ENCODE results near the gene DOK3. TPM values are rescaled to one million over a fixed set of nuclear protein-coding genes. Genes with fewer than 3 reads are reported as not detected.

Gene DOK3
- total RNA-seq, 1 donor from 2014 or later, result 5.2 TPM

- intact Hi-C loops (cut with micrococcal nuclease), result no loop called here
- no peaks in the 10 kb centered on the region for H3K9me3 Mint-ChIP-seq
- DNase-seq, result no peak
- no peak overlapping the region for H3K27ac Mint-ChIP-seq
- peak overlapping the region; percentile 91 for H3K4me3 Mint-ChIP-seq
- peaks cover 56% of the 10 kb centered on the region for H3K36me3 Mint-ChIP-seq (ENCODE audit: low read depth)
- H3K4me1 Mint-ChIP-seq, result peaks cover 23% of the 10 kb centered on the region
- H3K27me3 Mint-ChIP-seq, result no peaks in the 10 kb centered on the region
Measured at GRCh38 chr5:177514541-177514940, 4.9 kb upstream of the DOK3 start.

GRCh38 chr5:177513500-177513899, 3.9 kb upstream of the DOK3 start:
- peaks cover 56% of the 10 kb centered on the region for H3K36me3 Mint-ChIP-seq (ENCODE audit: low read depth)
- H3K27me3 Mint-ChIP-seq, result no peaks in the 10 kb centered on the region
- intact Hi-C loops (cut with micrococcal nuclease), result no loop called here
- no peak overlapping the region for H3K4me3 Mint-ChIP-seq
- peaks cover 26% of the 10 kb centered on the region for H3K4me1 Mint-ChIP-seq
- DNase-seq, result no peak
- no peaks in the 10 kb centered on the region for H3K9me3 Mint-ChIP-seq
- no peak overlapping the region for H3K27ac Mint-ChIP-seq

- Mint-ChIP-seq H3K4me3 (no peak overlapping the region), H3K27me3 (no peaks in the 10 kb centered on the region), H3K9me3 (no peaks in the 10 kb centered on the region), H3K36me3 (ENCODE audit: low read depth) (peaks cover 56% of the 10 kb centered on the region), H3K27ac (no peak overlapping the region), H3K4me1 (peaks cover 26% of the 10 kb centered on the region)
- DNase-seq, result no peak
- intact Hi-C loops (cut with micrococcal nuclease), result no loop called here
Measured at GRCh38 chr5:177512736-177513380, 3.2 kb upstream of the DOK3 start.

DNA sequence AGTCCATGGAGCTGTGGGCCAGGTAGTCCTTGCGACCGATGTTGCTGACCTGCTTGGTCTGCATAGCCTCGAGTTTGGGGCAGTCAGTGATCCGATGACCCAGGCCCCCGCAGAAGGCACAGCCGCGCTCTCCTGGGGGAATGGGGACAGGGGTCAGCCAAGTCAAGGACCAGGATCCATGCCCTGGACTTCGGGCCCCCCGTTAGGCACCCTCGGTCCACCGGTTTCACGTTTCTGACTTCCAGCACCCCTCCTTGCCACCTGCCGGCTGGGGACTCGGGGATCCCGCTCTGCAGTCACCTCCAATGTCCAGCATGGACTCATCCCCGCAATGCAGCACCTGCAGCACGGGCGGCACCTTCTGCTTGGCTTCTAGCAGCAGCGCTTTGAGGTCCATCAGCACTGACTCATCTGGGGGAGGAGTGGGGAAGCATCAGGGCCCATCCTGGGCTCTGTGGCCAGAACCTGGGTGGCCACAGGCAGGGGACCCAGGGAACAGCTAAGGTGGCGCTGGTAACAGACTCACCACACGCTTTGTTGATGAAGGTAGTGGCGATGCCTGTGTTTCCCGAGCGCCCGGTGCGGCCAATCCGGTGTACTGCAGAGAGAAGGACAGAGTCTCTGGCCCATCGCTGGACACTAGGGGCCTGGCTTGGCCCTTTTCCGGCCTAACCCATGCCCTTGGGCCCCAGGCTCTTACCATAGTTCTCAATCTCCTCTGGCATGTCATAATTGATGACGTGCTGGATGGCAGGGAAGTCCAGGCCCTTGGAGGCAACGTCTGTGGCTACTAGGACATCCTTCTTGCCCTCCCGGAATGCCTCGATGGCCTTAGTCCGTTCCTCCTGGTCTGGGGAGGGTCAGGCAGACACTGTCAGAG, 2.4 kb upstream of the DOK3 start:
- Mint-ChIP-seq H3K4me1 (peaks cover 23% of the 10 kb centered on the region), H3K9me3 (no peaks in the 10 kb centered on the region), H3K27me3 (no peaks in the 10 kb centered on the region), H3K27ac (no peak overlapping the region), H3K36me3 (ENCODE audit: low read depth) (peaks cover 53% of the 10 kb centered on the region), H3K4me3 (no peak overlapping the region)
- DNase-seq, result no peak
- intact Hi-C loops (cut with micrococcal nuclease), result no loop called here

- no peaks in the 10 kb centered on the region for H3K9me3 Mint-ChIP-seq
- intact Hi-C loops (cut with micrococcal nuclease), result no loop called here
- H3K27me3 Mint-ChIP-seq, result no peaks in the 10 kb centered on the region
- H3K4me3 Mint-ChIP-seq, result no peak overlapping the region
- peaks cover 17% of the 10 kb centered on the region for H3K4me1 Mint-ChIP-seq
- H3K36me3 Mint-ChIP-seq (ENCODE audit: low read depth), result peaks cover 46% of the 10 kb centered on the region
- no peak overlapping the region for H3K27ac Mint-ChIP-seq
- DNase-seq, result no peak
Measured at GRCh38 chr5:177511181-177511580, 1.6 kb upstream of the DOK3 start.

DNA sequence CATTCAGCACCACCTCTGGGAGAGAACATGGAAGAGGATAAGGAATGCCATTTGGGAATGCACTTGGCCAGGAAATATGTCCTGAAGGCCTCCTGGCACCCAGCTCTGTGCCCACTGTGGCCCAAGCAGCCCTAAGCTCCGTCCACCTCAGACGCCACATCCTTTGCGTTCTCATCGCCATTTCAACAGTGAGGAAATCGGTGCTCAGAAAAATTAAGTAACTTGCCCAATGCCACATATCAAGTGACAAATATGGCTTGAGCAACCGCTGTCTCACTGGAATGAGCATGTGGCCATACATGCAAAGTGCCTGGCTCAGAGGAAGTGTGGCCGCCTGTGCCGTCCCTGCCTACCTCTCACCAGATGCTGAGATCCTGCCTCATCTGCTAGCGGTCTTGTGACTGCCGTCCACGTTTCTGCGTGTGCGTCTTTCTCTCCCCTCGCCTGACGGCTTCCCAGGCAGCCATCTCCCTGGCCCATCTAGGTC, 984 bp upstream of the DOK3 start:
- peaks cover 41% of the 10 kb centered on the region for H3K36me3 Mint-ChIP-seq (ENCODE audit: low read depth)

GRCh38 chr5:177509991-177510566, 453 bp upstream of the DOK3 start:
- Mint-ChIP-seq H3K36me3 (ENCODE audit: low read depth) (peaks cover 36% of the 10 kb centered on the region), H3K4me3 (no peak overlapping the region), H3K9me3 (no peaks in the 10 kb centered on the region), H3K27ac (no peak overlapping the region), H3K27me3 (no peaks in the 10 kb centered on the region), H3K4me1 (peaks cover 7% of the 10 kb centered on the region)
- intact Hi-C loops (cut with micrococcal nuclease), result no loop called here
- no peak for DNase-seq

More for the DNA sequence above, 984 bp upstream of the DOK3 start:
- no peaks in the 10 kb centered on the region for H3K9me3 Mint-ChIP-seq
- H3K27me3 Mint-ChIP-seq, result no peaks in the 10 kb centered on the region
- intact Hi-C loops (cut with micrococcal nuclease), result no loop called here
- H3K4me3 Mint-ChIP-seq, result no peak overlapping the region
- no peak for DNase-seq
- peaks cover 12% of the 10 kb centered on the region for H3K4me1 Mint-ChIP-seq
- H3K27ac Mint-ChIP-seq, result no peak overlapping the region

- intact Hi-C loops (cut with micrococcal nuclease), result no loop called here
- Mint-ChIP-seq H3K27me3 (no peaks in the 10 kb centered on the region), H3K36me3 (ENCODE audit: low read depth) (peaks cover 28% of the 10 kb centered on the region), H3K4me1 (peaks cover 5% of the 10 kb centered on the region), H3K9me3 (no peaks in the 10 kb centered on the region), H3K4me3 (no peak overlapping the region), H3K27ac (no peak overlapping the region)
- no peak for DNase-seq
Measured at GRCh38 chr5:177508837-177509236, 789 bp downstream of the DOK3 start.

DNA sequence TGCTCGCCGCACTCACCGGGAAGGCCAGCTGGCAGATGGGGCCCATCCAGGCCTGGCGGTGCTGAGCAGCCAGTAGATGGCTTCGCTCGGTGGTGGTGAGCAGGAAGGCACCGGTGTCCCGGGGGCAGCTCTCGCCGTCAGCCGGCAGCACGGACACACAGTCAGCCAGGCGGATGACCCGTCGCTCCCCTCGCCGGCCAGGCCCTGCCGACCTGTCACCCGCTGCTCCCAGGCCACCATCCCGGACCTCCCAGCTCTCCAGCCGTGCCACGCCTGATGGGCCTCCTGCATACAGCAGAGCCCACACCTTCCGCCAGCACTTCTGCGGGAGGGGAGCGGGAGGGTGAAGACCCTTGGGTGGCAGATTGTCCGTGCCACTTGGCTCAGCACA, 1.4 kb downstream of the DOK3 start:
- intact Hi-C loops (cut with micrococcal nuclease), result no loop called here
- Mint-ChIP-seq H3K27me3 (no peaks in the 10 kb centered on the region), H3K9me3 (no peaks in the 10 kb centered on the region), H3K36me3 (ENCODE audit: low read depth) (peaks cover 22% of the 10 kb centered on the region), H3K27ac (no peak overlapping the region), H3K4me1 (peaks cover 3% of the 10 kb centered on the region), H3K4me3 (no peak overlapping the region)
- DNase-seq, result no peak

- Mint-ChIP-seq H3K4me1 (peaks cover 3% of the 10 kb centered on the region), H3K9me3 (no peaks in the 10 kb centered on the region), H3K27me3 (no peaks in the 10 kb centered on the region), H3K36me3 (ENCODE audit: low read depth) (peaks cover 17% of the 10 kb centered on the region), H3K4me3 (no peak overlapping the region), H3K27ac (no peak overlapping the region)
- intact Hi-C loops (cut with micrococcal nuclease), result no loop called here
- no peak for DNase-seq
Measured at GRCh38 chr5:177507596-177508220, 1.9 kb downstream of the DOK3 start.

DNA sequence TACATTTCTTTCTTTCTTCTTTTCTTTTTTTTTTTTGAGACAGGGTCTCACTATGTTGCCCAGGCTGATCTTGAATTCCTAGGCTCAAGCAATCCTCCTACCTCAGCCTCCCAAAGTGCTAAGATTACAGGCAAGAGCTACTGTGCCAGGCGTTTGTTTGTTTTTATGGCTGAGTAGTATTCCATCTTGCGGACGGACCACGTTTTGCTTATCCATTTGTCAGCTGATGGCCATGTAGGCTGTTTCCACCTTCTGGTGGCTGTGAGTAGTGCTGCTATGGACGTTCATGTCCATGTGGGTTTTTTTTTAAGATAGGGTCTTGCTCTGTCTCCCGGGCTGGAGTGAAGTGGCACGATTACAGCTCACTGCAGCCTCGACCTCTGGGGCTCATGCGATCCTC, 2.5 kb downstream of the DOK3 start:
- no peak for DNase-seq
- H3K27me3 Mint-ChIP-seq, result no peaks in the 10 kb centered on the region
- peaks cover 14% of the 10 kb centered on the region for H3K36me3 Mint-ChIP-seq (ENCODE audit: low read depth)
- H3K9me3 Mint-ChIP-seq, result no peaks in the 10 kb centered on the region
- H3K4me1 Mint-ChIP-seq, result peaks cover 4% of the 10 kb centered on the region
- H3K4me3 Mint-ChIP-seq, result no peak overlapping the region
- no peak overlapping the region for H3K27ac Mint-ChIP-seq
- intact Hi-C loops (cut with micrococcal nuclease), result no loop called here

DNA sequence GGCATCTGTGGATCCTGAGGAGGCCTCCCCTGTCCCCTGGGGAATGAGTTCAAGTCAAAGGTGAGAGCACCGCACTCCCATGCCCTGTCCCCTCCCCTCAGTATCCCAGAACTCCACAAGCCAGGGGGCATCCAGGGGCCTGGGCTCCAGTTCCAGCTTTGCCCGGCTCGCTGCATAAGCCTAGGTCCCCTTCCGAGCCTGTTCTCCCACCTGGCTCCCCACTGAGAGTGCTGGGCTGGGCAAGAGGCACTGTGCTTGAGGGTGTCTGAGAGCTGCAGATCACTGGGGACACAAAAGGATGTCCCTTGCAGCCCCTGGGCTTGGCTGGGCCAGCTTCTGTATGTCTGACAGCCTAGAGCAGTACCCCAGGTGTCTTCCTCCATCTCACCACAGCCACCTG, 4.6 kb downstream of the DOK3 start:
- peaks cover 3% of the 10 kb centered on the region for H3K36me3 Mint-ChIP-seq (ENCODE audit: low read depth)

DNA sequence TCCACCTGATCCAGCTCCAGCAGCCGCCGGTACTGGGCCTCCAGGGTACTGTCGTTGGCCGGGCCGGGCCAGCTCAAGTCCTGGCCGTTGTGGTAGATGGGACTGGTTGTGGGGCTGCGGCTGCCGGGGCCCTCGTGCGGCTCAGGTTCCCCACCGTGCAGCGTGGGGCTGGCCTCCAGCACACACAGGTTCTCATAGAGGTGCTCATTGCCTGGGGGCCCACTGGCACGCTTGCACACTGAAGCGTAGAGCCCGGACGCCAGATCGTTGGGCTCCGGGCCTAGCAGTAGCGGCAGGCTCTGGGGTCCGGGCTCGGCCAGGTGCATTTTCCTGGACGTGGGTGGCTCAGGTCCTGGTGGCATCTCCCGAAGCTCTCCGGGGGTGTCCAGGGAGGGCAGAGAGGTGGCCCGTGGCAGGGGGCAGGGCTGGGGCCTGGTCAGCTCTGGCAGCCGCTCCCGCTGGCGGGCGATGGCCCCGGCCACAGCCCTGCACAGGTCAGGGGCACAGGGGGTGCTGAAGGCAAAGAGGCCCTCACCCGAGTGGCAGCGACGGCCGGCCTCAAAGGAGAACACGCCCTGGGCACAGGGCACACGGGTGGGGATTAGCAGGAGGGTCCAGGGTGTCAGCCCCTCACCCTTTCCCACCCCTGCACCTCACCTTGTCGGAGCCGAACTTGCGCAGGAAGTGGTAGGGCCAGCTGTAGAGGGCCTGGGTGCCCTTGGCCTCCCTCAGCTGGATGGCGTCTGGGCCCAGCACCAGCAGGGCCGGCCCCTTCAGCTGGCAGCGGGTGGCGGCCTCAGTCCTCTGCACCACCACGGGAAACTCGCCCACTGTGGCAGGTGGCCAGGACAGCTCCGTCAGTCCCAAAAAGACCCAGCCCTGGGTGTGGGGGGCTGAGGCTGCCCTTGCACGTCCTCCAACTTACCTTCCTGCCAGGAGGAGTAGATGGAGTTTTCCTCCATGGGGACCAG, 5.3 kb downstream of the DOK3 start:
- Mint-ChIP-seq H3K9me3 (no peaks in the 10 kb centered on the region), H3K27me3 (peaks cover 8% of the 10 kb centered on the region), H3K36me3 (ENCODE audit: low read depth) (no peaks in the 10 kb centered on the region), H3K4me1 (peaks cover 9% of the 10 kb centered on the region), H3K27ac (no peak overlapping the region), H3K4me3 (no peak overlapping the region)
- intact Hi-C loops (cut with micrococcal nuclease), result no loop called here
- no peak for DNase-seq

More for the DNA sequence above, 4.6 kb downstream of the DOK3 start:
- intact Hi-C loops (cut with micrococcal nuclease), result no loop called here
- H3K27ac Mint-ChIP-seq, result no peak overlapping the region
- peaks cover 9% of the 10 kb centered on the region for H3K4me1 Mint-ChIP-seq
- H3K27me3 Mint-ChIP-seq, result peaks cover 3% of the 10 kb centered on the region
- no peaks in the 10 kb centered on the region for H3K9me3 Mint-ChIP-seq
- H3K4me3 Mint-ChIP-seq, result no peak overlapping the region
- no peak for DNase-seq
